TTC549 (cell line): ENCODE results near the gene MAPK4.
"Not testable (repeated sequence)": the region's sequence is repeated elsewhere in the genome, so short reads cannot be mapped to it uniquely, and the experiment has no call there.

Experiments used
- FAIRE-seq: peaks from 2 replicates; lab custom pipeline; 2012; peaks lifted over from hg19 to GRCh38; lab: Jason Lieb, UNC

Gene MAPK4

GRCh38 chr18:50578030-50578429 lies 18.1 kb downstream of the MAPK4 start:
- no peak for FAIRE-seq

- FAIRE-seq, result no peak
These were observed 18.8 kb downstream of the MAPK4 start for GRCh38 chr18:50578651-50579050.

GRCh38 chr18:50579061-50579774 lies 19.3 kb downstream of the MAPK4 start:
- FAIRE-seq, result no peak

GRCh38 chr18:50581517-50581916 lies 21.6 kb downstream of the MAPK4 start:
- FAIRE-seq, result no peak

- FAIRE-seq, result no peak
These were observed 22.6 kb downstream of the MAPK4 start for GRCh38 chr18:50582500-50582899.

GRCh38 chr18:50586710-50587109 lies 26.8 kb downstream of the MAPK4 start:
- no peak for FAIRE-seq

GRCh38 chr18:50590593-50590992 lies 30.7 kb downstream of the MAPK4 start:
- FAIRE-seq, result no peak

- no peak for FAIRE-seq
These were observed 34.1 kb downstream of the MAPK4 start for GRCh38 chr18:50594012-50594411.

GRCh38 chr18:50594942-50595341 lies 35.1 kb downstream of the MAPK4 start:
- no peak for FAIRE-seq

GRCh38 chr18:50602466-50602865 lies 42.6 kb downstream of the MAPK4 start:
- no peak for FAIRE-seq

GRCh38 chr18:50606609-50607008 lies 46.7 kb downstream of the MAPK4 start:
- no peak for FAIRE-seq

- no peak for FAIRE-seq
These were observed 47.6 kb downstream of the MAPK4 start for GRCh38 chr18:50607378-50607926.

GRCh38 chr18:50609171-50609570 lies 49.3 kb downstream of the MAPK4 start:
- FAIRE-seq, result not testable (repeated sequence)

- no peak for FAIRE-seq
These were observed 50.5 kb downstream of the MAPK4 start for GRCh38 chr18:50610349-50610748.

GRCh38 chr18:50611529-50611941 lies 51.6 kb downstream of the MAPK4 start:
- FAIRE-seq, result no peak

- FAIRE-seq, result no peak
These were observed 55.0 kb downstream of the MAPK4 start for GRCh38 chr18:50614838-50615237.

GRCh38 chr18:50616484-50617048 lies 56.7 kb downstream of the MAPK4 start:
- FAIRE-seq, result no peak

- no peak for FAIRE-seq
These were observed 60.0 kb downstream of the MAPK4 start for GRCh38 chr18:50619861-50620275.

- no peak for FAIRE-seq
These were observed 60.4 kb downstream of the MAPK4 start for GRCh38 chr18:50620319-50620718.

- FAIRE-seq, result no peak
These were observed 61.5 kb downstream of the MAPK4 start for GRCh38 chr18:50621366-50621765.

GRCh38 chr18:50622320-50622719 lies 62.4 kb downstream of the MAPK4 start:
- no peak for FAIRE-seq

- FAIRE-seq, result no peak
These were observed 63.0 kb downstream of the MAPK4 start for GRCh38 chr18:50622865-50623393.

GRCh38 chr18:50623694-50624352 lies 63.9 kb downstream of the MAPK4 start:
- no peak for FAIRE-seq
